Small intestine (tissue), 7 donors: ENCODE data around the gene USP33. TPM values are rescaled to one million over a fixed set of nuclear protein-coding genes. Genes with fewer than 3 reads are reported as not detected.

Source experiments
- DNase-seq, 2 donors: peaks; one replicate each; pipeline versions ENCODE4 v3.0.0 to v3.0.0-alpha.2; 2013
- FAIRE-seq: peaks from 2 replicates; lab custom pipeline; 2012; peaks lifted over from hg19 to GRCh38; lab: Jason Lieb, UNC
- H3K27ac ChIP-seq, 3 donors: one replicate each; pipeline ENCODE4 v1.5.1; 2013; ENCODE audit warnings: low read length in 2 of 3, mild to moderate bottlenecking in 2 of 3, control low read depth in 1 of 3, inconsistent platforms in 1 of 3, low read depth in 1 of 3, moderate library complexity in 1 of 3
- H3K27me3 ChIP-seq, 3 donors: one replicate each; pipeline ENCODE4 v1.6.1; 2013; ENCODE audit warnings: low read length in 3 of 3, inconsistent platforms in 1 of 3; ENCODE audit not compliant: control insufficient read depth in 3 of 3, insufficient read depth in 3 of 3
- H3K36me3 ChIP-seq, 3 donors: one replicate each; pipeline ENCODE4 v1.6.1; 2013; ENCODE audit warnings: low read length in 3 of 3, inconsistent platforms in 1 of 3, low read depth in 1 of 3, mild to moderate bottlenecking in 1 of 3, moderate library complexity in 1 of 3; ENCODE audit not compliant: control insufficient read depth in 3 of 3, insufficient read depth in 2 of 3
- H3K4me1 ChIP-seq, 3 donors: one replicate each; pipeline ENCODE4 v1.6.1; 2013; ENCODE audit warnings: low read length in 2 of 3, inconsistent platforms in 1 of 3, low read depth in 1 of 3, mild to moderate bottlenecking in 1 of 3, moderate library complexity in 1 of 3; ENCODE audit not compliant: control insufficient read depth in 3 of 3, insufficient read depth in 2 of 3
- H3K4me3 ChIP-seq, 3 donors: one replicate each; pipeline ENCODE4 v1.5.1; 2013; ENCODE audit warnings: low read length in 3 of 3, control low read depth in 1 of 3, inconsistent platforms in 1 of 3, low read depth in 1 of 3, mild to moderate bottlenecking in 1 of 3, moderate library complexity in 1 of 3
- H3K9me3 ChIP-seq, 2 donors: one replicate each; pipeline ENCODE4 v1.6.1; 2013; ENCODE audit warnings: low read depth in 1 of 2, low read length in 1 of 2; ENCODE audit not compliant: control insufficient read depth in 2 of 2, insufficient read depth in 1 of 2
- WGBS, 3 donors: extraction: QIAGEN DNeasy Blood & Tissue Kit; methylation state at CpG; one replicate each; pipeline ENCODE4 v1.1.7; 2013; 5-methylcytosine and 5-hydroxymethylcytosine counted together
- polyA plus RNA-seq, 4 donors: library from polyadenylated mRNA; stranded (reverse) in 3 of 4; unstranded in 1 of 4; fragments of 200-250 nt in 3 of 4; fragments of 120-200 nt in 1 of 4; gene quantifications; one replicate each; pipeline versions ENCODE4 v1.2.1 to v1.2.3, GENCODE V29; 2013
- donor health status: healthy with polysubstance abuse.
- donor health status: control.
- donor health status: control.
- donor health status: Bipolar disorder and iron deficiency.
- donor health status: healthy.

Gene USP33
- polyA plus RNA-seq, 4 donors: 23.8 to 54.8 (median 28.2) TPM

- 76 to 82% (median 79%) methylated on average over 2 of the region's 2 CpGs for whole genome bisulfite sequencing, 3 donors
- Histone ChIP-seq H3K27me3 (no peaks in the 10 kb centered on the region), H3K4me1 (no peaks in the 10 kb centered on the region), H3K9me3 (peaks cover 0 to 10% of the 10 kb centered on the region in 2 donors), H3K4me3 (no peak overlapping the region), H3K36me3 (peaks cover 0 to 19% (median 0%) of the 10 kb centered on the region in 3 donors), H3K27ac (no peak overlapping the region)
- FAIRE-seq: no peak
- no peak for DNase-seq
Observed at GRCh38 chr1:77783141-77783540, 23.5 kb upstream of the USP33 start.

DNA sequence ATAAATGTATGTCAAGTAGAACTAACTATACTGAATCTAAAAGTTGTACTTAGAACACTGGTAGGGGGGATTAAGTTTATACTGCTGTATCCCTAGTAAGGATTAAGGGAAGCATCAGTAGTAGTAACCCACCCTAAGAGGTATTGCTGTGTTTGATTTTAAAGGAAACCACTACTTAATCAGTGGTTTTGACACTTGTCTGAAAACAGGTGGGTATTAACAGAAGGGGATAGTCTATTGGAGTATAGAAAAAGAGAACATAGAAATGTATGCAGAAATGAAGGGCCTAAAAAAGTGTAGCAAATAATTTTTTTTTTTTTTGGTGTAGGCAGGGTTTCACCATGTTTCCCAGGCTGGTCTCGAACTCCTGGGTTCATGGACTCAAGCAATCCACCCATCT, 22.0 kb upstream of the USP33 start:
- Histone ChIP-seq H3K4me1 (no peaks in the 10 kb centered on the region), H3K27me3 (no peaks in the 10 kb centered on the region), H3K36me3 (peaks cover 0 to 14% (median 0%) of the 10 kb centered on the region in 3 donors), H3K27ac (no peak overlapping the region), H3K4me3 (no peak overlapping the region), H3K9me3 (peaks cover 0 to 10% of the 10 kb centered on the region in 2 donors)
- 85 to 94% (median 94%) methylated on average over 1 of the region's 1 CpG for WGBS, 3 donors
- DNase-seq (no peak), FAIRE-seq (no peak)

- peak within 1 kb of the TSS; percentile 62 to 74 (median 63) for H3K27ac ChIP-seq
Observed at GRCh38 chr1:77779529-77780281, 20.1 kb upstream of the USP33 start, which contains the start of gene MIGA1. Gene MIGA1, plus strand, starts transcription at chr1:77779649. Its CDS starts 3,604 bp downstream, at chr1:77783253.

DNA sequence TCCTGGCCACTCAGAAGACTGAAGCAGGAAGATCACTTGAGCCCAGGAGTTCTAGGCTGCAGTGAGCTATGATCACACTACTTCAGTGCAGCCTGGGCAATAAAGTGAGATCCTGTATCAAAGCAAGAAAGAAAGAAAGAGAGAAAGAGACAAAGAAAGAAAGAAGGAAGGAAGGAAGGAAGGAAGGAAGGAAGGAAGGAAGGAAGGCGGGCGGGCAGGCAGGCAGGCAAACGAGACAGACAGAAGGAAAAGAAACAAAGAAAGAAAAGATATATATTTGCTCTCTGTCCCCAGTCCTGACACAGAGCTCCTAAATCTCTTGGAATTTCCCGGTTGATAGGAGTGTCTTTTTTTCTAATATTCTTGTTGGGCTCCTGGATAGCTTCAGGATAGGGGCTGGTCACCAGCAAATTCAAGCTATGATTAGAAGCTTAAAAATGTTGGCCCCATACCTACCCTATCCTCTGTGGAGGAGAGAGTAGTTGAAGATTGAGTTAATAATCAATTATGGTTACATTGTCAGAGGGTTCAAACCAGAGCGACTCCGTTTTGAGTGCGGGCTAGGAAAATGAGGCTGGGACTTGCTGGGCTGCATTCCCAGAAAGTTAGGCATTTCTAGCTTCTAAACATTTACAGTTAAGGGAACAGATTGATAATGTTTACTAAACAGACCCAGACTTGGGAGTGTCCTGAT, 16.5 kb upstream of the USP33 start:
- DNase-seq (no peak), FAIRE-seq (no peak)
- no peak overlapping the region for H3K27ac ChIP-seq
- no peaks in the 10 kb centered on the region for H3K4me1 ChIP-seq
- H3K9me3 ChIP-seq: no peaks in the 10 kb centered on the region
- no peaks in the 10 kb centered on the region for H3K27me3 ChIP-seq
- no peak overlapping the region for H3K4me3 ChIP-seq
- 59 to 68% (median 61%) methylated on average over 7 of the region's 7 CpGs for WGBS, 3 donors
- no peaks in the 10 kb centered on the region for H3K36me3 ChIP-seq

More at GRCh38 chr1:77779529-77780281, 20.1 kb upstream of the USP33 start, which contains the start of gene MIGA1:
- FAIRE-seq (peak; percentile 39), DNase-seq (peak; percentile 95 to 96)
- 0 to 1% (median 1%) methylated on average over 39 to 40 of the region's 40 CpGs for WGBS, 3 donors
- Histone ChIP-seq H3K27me3 (no peaks in the 10 kb centered on the region), H3K4me1 (no peaks in the 10 kb centered on the region), H3K9me3 (peaks cover 0 to 2% of the 10 kb centered on the region in 2 donors), H3K36me3 (peaks cover 0 to 5% (median 0%) of the 10 kb centered on the region in 3 donors), H3K4me3 (peak within 1 kb of the TSS; percentile 65 to 87 (median 73))

DNA sequence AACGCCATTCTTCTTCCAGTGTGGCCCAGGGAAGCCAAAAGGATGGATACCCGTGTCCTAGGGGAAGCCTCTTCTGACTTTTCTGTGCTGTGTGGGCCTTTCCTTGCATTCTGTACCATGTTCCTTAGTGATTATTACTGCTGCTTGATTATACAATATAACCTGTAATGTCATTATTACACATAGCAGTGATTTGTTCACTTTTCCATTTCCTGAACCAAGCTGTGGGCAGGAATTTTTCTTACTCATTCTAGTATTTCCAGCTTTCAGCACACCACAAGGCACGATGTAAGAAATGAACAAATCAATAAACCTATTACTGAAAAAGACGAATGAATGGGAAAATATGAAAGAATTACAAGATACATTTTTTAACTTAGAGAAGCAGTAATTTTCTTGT, 8.4 kb upstream of the USP33 start:
- Histone ChIP-seq H3K36me3 (no peaks in the 10 kb centered on the region), H3K4me1 (no peaks in the 10 kb centered on the region), H3K27me3 (no peaks in the 10 kb centered on the region), H3K27ac (no peak overlapping the region), H3K9me3 (no peaks in the 10 kb centered on the region), H3K4me3 (no peak overlapping the region)
- FAIRE-seq (no peak), DNase-seq (no peak)
- 63 to 91% (median 83%) methylated on average over 4 of the region's 4 CpGs for WGBS, 3 donors

DNA sequence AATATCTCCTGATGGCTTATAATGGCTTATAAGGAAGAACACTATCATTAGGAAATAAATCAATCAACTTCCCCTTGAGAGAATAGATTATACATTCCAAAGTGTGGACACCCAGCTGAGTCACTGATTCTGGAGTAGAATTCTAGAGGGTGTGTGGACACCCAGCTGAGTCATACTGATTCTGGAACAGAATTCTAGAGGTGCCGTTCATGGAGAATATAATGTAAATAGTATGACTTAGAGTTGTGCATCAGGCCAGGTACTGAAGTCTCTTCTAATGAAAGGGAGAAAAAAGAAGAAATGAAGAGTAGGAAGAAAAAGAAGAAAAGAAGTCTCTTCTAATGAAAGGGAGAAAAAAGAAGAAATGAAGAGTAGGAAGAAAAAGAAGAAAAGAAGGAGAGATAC, 2.4 kb upstream of the USP33 start:
- 3 to 28% (median 13%) methylated on average over 1 of the region's 1 CpG for WGBS, 3 donors
- DNase-seq (peak in 1 of 2 donors; percentile 81), FAIRE-seq (no peak)
- H3K27ac ChIP-seq: no peak overlapping the region
- peaks cover 0 to 2% (median 0%) of the 10 kb centered on the region in 3 donors for H3K4me1 ChIP-seq
- no peaks in the 10 kb centered on the region for H3K9me3 ChIP-seq
- H3K4me3 ChIP-seq: no peak overlapping the region
- H3K27me3 ChIP-seq: no peaks in the 10 kb centered on the region
- H3K36me3 ChIP-seq: no peaks in the 10 kb centered on the region

GRCh38 chr1:77757603-77758002, 2.0 kb downstream of the USP33 start:
- Histone ChIP-seq H3K4me3 (no peak overlapping the region), H3K36me3 (no peaks in the 10 kb centered on the region), H3K27me3 (no peaks in the 10 kb centered on the region), H3K9me3 (no peaks in the 10 kb centered on the region), H3K4me1 (peaks cover 0 to 10% (median 8%) of the 10 kb centered on the region in 3 donors), H3K27ac (no peak overlapping the region)
- no peak for FAIRE-seq
- WGBS, 3 donors: 48 to 58% (median 52%) methylated on average over 2 of the region's 2 CpGs
- no peak for DNase-seq

GRCh38 chr1:77757066-77757584, 2.5 kb downstream of the USP33 start:
- WGBS, 3 donors: 37 to 42% (median 38%) methylated on average over 1 of the region's 1 CpG
- no peak overlapping the region for H3K4me3 ChIP-seq
- no peaks in the 10 kb centered on the region for H3K9me3 ChIP-seq
- H3K27me3 ChIP-seq: no peaks in the 10 kb centered on the region
- no peak overlapping the region for H3K27ac ChIP-seq
- H3K4me1 ChIP-seq: peaks cover 0 to 10% (median 8%) of the 10 kb centered on the region in 3 donors
- DNase-seq (no peak), FAIRE-seq (no peak)
- no peaks in the 10 kb centered on the region for H3K36me3 ChIP-seq
